Activated CD4-positive, alpha-beta T cell treated with anti-CD3 and anti-CD28 coated beads for 4 hours (primary cell): ENCODE measurements around the gene SLC4A9.
"Not testable (repeated sequence)": the region's sequence is repeated elsewhere in the genome, so short reads cannot be mapped to it uniquely, and the experiment has no call there.

Experiments used
- DNase-seq, 2 donors: peaks; one replicate each; pipeline ENCODE4 v3.0.0-alpha.2; 2020

Gene SLC4A9

DNA sequence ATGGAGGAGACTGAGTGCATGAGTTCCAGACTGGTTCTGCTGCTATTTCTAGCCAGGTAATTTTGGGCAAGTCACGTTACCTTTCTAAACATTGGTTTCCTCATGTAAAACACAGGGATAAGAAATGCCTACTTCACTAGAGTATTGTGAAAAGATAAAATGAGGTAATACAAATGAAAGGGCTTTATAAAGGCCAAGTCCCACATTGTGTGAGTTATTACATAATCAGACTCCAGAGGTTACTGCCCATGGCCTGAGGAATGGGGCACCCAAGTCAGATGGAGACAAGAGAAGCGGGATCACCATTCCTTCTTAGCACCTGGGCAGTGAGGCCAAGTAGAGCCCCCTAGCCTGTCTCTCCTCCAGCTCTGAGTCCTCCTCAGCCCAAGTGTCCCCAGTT is 21.1 kb upstream of the SLC4A9 start:
- DNase-seq, result no peak

GRCh38 chr5:140339636-140340035 is 20.4 kb upstream of the SLC4A9 start:
- DNase-seq, result no peak

- no peak for DNase-seq
Measured at GRCh38 chr5:140340605-140341121, 19.3 kb upstream of the SLC4A9 start.

DNA sequence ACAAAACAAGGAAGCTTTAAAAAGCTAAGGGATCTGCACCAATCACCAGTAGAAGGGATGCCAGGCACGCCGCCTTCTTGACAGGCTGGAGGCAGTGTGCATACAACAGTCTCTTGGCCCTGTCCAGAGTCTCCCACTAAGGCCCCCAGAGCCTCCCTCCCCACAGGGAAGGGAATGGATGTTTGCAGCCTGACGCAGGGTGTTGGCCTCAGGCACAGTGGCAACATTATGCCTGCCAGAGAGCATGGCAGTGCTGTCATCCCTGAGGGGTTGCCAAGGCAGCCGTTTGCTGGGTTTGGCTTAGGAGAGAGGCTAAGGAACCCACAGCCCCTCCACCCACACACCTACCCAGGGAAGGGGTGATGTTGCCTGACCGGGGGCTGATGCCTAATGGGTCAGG is 18.4 kb upstream of the SLC4A9 start:
- no peak for DNase-seq

DNA sequence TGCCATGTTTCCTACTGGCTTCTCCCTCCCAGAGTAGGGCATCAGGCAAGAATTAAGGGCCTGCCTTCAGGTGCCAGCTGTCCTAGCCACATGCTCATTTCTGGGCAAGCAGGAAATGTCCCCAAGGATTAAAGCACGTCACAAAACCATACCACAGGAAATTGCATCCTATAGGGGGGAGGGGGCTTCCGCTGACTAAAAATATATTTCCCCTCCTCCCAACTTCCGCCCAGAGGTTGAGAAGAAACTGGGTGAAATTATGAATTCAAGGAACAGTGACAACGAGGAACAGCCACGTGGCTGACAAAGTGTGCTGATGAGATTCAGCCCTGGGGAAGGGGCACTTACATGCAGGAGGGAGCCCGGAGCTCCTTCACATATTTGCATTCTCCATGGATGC is 17.7 kb upstream of the SLC4A9 start:
- DNase-seq, result peak in 1 of 2 donors; percentile 18

- DNase-seq, result no peak
Measured at GRCh38 chr5:140342896-140343295, 17.1 kb upstream of the SLC4A9 start.

GRCh38 chr5:140343849-140344248 is 16.1 kb upstream of the SLC4A9 start:
- not testable (repeated sequence) for DNase-seq

DNA sequence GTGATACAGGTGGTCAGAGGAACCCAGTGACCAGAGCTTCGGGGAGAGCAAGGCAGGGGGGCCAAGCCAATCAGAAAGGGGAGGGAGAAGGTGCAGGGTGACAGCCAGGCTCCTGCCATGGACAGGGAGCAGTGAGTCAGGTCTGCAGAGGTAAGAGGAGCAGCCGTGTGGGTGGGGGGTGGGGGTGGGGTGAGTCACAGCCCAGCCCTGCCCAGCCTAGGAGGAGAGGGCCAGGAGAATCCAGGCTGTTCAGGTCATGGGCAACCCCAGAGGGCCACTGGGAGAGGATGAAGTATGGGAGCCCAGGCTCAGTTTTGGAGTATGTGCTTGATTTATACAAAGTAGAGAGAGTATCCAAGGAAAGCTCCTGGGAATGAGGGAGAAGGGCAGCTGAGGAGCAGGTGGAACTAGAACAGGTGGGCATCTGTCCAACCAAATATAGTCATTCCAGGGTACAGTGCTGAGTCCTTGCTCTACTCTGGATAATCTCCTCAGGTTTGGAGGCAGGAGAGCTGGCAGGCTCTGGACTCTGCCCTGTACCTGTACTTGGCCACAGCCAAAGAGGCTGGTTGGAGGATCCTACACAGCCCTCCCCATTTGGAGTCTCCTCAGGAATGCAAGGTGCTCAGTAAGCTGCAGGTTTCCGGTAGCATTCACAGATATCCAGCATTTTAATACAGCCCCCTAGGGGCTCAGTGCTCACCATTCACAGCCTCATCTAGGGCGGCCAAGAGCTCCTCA is 15.1 kb upstream of the SLC4A9 start:
- DNase-seq, result peak; percentile 36 to 57

GRCh38 chr5:140345919-140346347 is 14.1 kb upstream of the SLC4A9 start:
- peak in 1 of 2 donors; percentile 13 for DNase-seq

DNA sequence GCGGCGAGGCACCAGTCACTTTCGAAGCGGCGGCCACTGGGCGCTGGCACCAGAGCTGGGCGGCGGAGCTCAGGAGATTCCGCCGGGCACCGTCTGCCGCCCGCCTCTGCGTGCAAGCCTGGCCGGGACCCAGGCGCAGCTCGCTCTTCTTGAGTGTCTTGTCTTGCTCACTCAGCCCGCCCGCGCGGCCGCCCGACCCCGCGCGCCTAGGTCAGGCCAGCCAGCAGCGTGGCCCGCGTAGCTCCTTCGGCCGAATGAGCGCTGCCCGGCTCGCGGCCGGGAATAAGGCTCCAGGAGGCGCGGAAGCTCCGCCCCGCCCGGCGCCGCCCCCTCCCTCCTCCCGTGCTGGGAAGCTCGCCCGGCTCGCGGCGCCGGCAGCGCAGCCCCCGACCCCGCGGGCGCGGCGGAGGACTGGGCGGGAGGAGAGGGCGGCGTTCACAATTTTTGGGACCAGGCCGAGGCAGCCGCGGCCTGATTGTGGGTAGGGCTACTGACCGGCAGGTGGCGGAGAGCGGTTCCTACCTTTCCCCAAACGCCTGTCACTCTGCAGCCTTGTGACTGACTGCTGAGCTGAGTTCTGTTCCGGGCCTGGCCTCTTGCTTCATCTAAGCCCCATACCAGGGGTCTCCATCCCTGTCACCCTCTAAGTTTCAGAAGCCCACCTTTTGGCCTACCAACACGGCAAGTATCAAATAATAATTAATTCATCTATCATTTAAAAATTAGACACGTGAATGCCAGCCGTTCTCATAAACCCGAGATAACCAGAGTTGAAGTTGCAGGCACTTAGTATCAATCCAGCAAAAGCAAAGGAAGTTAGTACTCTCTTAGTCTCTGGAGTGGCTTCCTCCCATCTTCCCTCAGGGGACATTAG is 13.4 kb upstream of the SLC4A9 start, which contains the start of gene HBEGF:
HBEGF (minus strand) TSS at position 256 of the 874 bp plus-strand sequence. CDS start 275 bp downstream, outside the sequence.
- DNase-seq, result peak; percentile 34 to 43

DNA sequence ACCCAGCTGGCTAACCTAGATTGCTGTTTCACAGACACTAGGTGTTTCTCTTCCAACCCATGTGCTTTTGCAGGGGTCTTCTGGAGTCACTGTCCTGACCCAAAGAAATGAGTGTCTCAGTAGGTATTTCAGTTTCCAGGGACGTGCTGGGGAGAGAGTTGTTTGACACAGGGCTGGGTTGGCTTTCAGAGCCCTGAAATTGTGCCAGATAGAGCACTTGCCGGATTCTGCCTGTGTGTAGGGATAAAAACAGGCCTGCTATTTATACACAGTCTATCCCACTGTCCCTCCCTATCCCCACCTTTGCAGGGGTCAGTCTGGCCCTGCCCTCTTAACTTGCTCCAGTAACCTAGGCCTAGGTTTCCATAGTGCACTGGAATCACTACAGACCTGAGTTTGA is 12.6 kb upstream of the SLC4A9 start:
- DNase-seq, result no peak

GRCh38 chr5:140348104-140348503 is 11.9 kb upstream of the SLC4A9 start:
- no peak for DNase-seq

- DNase-seq, result no peak
Measured at GRCh38 chr5:140349244-140349643, 10.8 kb upstream of the SLC4A9 start.

DNA sequence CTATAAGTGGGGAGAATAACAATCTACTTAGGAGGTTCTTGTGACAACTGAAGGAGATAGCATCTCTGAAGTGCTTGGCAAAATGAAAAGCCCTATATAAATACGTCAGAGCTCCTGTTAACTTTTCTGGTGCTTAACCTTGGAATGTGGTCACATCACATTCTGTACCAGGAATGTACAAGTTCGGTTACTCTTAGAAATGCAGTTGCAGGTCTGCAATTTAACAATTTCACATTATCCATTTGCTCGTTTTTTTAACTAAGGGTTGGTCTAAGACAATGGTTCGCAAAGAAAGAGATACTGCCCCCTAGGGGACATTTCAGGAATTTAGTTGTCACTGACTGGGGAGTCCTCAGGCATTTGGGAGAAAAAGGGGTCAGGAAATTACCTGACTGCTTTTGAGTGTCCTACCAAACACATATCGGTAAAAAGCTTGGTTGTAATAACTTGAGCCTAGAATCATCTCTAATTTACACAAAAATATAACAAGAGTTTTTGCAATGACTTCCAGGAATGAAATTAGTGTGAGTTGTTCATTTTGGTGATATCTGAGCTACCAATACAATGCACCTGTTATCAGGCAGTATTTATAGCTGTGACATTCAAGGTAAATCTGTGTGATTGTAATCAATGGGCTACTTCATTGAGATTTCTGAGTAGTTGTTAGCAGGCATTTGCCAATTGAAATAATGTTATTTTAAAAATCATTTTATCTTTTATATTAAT is 8.2 kb upstream of the SLC4A9 start:
- DNase-seq, result peak; percentile 55 to 82

DNA sequence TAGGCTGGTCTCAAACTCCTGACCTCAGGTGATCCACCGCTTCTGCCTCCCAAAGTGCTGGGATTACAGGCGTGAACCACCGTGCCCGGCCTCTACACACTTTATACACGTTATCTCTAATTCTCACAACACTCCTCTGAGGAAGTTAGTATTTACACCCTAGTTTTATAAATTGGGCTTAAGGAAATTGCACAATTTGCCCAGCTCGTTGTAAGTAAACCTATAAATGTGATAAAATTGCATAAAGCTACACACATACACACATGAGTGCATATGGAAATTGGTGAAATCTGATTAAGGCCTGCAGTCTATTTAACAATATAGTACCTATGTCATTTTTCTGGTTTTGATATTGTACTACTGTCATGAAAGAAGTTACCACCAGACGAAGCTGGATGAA is 4.4 kb upstream of the SLC4A9 start:
- DNase-seq, result no peak

DNA sequence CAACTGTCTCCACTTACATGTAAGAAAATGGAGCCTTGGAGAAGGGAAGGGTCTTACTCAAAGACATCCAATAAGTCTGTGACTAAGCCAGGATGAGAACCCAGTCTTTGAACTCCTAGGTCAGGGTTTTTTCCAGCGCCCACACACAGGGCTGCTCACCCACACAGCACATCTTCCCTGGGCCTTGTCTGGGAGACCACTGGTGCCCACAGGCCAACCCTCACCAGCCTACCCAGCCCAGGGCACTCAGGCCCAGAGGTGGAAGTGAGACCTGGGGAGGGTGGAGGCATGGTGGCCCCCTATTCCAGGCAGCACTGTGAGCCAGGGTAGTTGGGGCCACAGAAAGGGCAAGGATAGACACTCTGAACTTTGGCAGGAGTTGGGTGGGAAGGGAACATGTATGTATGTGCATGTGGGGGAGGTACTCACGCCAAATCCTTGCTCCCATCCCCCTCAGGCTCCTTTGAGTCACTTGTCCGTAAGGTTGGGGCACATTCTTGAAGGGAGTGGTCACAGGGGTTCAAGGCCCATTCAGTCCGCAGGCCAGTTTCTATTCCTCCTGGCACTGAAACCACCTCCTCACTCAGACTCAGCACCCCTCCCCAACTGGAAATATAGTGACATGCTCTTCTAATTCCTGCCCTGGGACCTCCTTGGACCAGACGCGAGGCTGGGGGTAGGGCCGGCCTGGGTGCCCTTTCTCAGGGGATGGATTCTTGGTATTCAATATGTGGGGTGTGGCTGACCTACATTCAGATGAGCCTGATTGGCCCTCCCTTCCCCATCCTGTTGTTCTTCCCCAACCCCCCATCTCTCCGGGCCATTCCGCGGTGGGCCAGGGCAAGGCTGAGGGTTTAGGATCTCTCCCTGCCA is 2.9 kb upstream of the SLC4A9 start:
- no peak for DNase-seq

GRCh38 chr5:140357726-140358093 is 2.3 kb upstream of the SLC4A9 start:
- peak; percentile 67 to 70 for DNase-seq

GRCh38 chr5:140358738-140359310 is 1.2 kb upstream of the SLC4A9 start:
- no peak for DNase-seq

GRCh38 chr5:140360681-140361479 is 886 bp downstream of the SLC4A9 start:
- no peak for DNase-seq

DNA sequence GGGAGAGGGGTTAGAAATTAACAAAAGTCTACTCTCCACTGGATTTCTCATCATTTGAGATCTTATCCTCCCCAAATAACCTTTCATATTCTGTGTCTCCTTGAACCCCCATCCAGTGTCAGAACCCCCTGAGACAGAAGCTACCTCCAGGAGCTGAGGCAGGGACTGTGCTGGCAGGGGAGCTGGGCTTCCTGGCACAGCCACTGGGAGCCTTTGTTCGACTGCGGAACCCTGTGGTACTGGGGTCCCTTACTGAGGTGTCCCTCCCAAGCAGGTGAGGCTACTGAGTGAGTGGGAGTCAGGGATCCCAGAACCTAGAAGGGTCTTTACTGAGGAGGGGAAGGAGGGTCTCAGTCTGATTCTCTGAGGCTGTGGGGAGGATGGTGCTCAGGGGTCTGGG is 1.9 kb downstream of the SLC4A9 start:
- DNase-seq, result no peak

GRCh38 chr5:140362311-140362710 is 2.3 kb downstream of the SLC4A9 start:
- DNase-seq, result no peak
